ENCODE measurements around the gene CDHR2. TPM values are rescaled to one million over a fixed set of nuclear protein-coding genes. Genes with fewer than 3 reads are reported as not detected.
"Not testable (repeated sequence)": the region's sequence is repeated elsewhere in the genome, so short reads cannot be mapped to it uniquely, and the experiment has no call there.

CDHR2 gene
- total RNA-seq, 2 experiments from 2014 or later: 1.3 to 2.4 TPM

GRCh38 chr5:176545737-176546509 lies 3.2 kb upstream of the CDHR2 start:
- no peak for DNase-seq
- Mint-ChIP-seq H3K9me3 (no peaks in the 10 kb centered on the region), H3K27ac (no peak overlapping the region), H3K4me1 (peaks cover 43% of the 10 kb centered on the region), H3K27me3 (no peaks in the 10 kb centered on the region), H3K36me3 (ENCODE audit: low read depth) (peaks cover 10% of the 10 kb centered on the region), H3K4me3 (no peak overlapping the region)
- POLR2A ChIA-PET: no interaction called here
- CTCF ChIA-PET: interaction anchor here (3.8 kb wide), 1 partner anchor 98 kb away, joined by 17 read pairs; the partner anchor contains the start of gene FAF2

- ChIA-PET CTCF (interaction anchor here (0.7 to 1.3 kb wide), 3 partner anchors 9 to 72 kb away, joined by 3 to 6 read pairs (median 5); no protein-coding TSS in a partner anchor), POLR2A (no interaction called here)
- H3K4me1 Mint-ChIP-seq: peaks cover 28% of the 10 kb centered on the region
- no peaks in the 10 kb centered on the region for H3K9me3 Mint-ChIP-seq
- peak overlapping the region; percentile 57 for H3K27ac Mint-ChIP-seq
- H3K4me3 Mint-ChIP-seq: no peak overlapping the region
- H3K36me3 Mint-ChIP-seq (ENCODE audit: low read depth): peaks cover 6% of the 10 kb centered on the region
- H3K27me3 Mint-ChIP-seq: no peaks in the 10 kb centered on the region
- DNase-seq: no peak
Observed at GRCh38 chr5:176547802-176548201, 1.3 kb upstream of the CDHR2 start.

- CTCF ChIA-PET: interaction anchor here (1.0 to 1.6 kb wide), 3 partner anchors 12 to 133 kb away, joined by 3 read pairs; partner anchors contain the start of gene CLTB
- H3K4me1 Mint-ChIP-seq: peaks cover 36% of the 10 kb centered on the region
- H3K36me3 Mint-ChIP-seq (ENCODE audit: low read depth): peaks cover 2% of the 10 kb centered on the region
- DNase-seq: no peak
- H3K27ac Mint-ChIP-seq: no peak overlapping the region
- POLR2A ChIA-PET: no interaction called here
- H3K4me3 Mint-ChIP-seq: no peak overlapping the region
- no peaks in the 10 kb centered on the region for H3K27me3 Mint-ChIP-seq
- H3K9me3 Mint-ChIP-seq: no peaks in the 10 kb centered on the region
Observed at GRCh38 chr5:176549871-176550270, 729 bp downstream of the CDHR2 start.

- Mint-ChIP-seq H3K36me3 (ENCODE audit: low read depth) (no peaks in the 10 kb centered on the region), H3K4me3 (no peak overlapping the region), H3K4me1 (peaks cover 36% of the 10 kb centered on the region), H3K27ac (no peak overlapping the region), H3K9me3 (no peaks in the 10 kb centered on the region), H3K27me3 (no peaks in the 10 kb centered on the region)
- ChIA-PET POLR2A (no interaction called here), CTCF (interaction anchor here (1.0 to 1.6 kb wide), 3 partner anchors 12 to 134 kb away, joined by 3 read pairs; partner anchors contain the start of gene CLTB)
- no peak for DNase-seq
Observed at GRCh38 chr5:176550275-176550831, 1.2 kb downstream of the CDHR2 start.

- H3K27ac Mint-ChIP-seq; H3K36me3 Mint-ChIP-seq (ENCODE audit: low read depth); H3K9me3 Mint-ChIP-seq; POLR2A ChIA-PET; DNase-seq; H3K27me3 Mint-ChIP-seq: not testable (repeated sequence)
- Mint-ChIP-seq H3K4me3 (peak overlapping the region; percentile 16), H3K4me1 (peaks cover 39% of the 10 kb centered on the region)
- CTCF ChIA-PET: interaction anchor here (1.0 to 1.4 kb wide), 2 partner anchors 13 to 134 kb away, joined by 3 read pairs; partner anchors contain the start of gene CLTB
Observed at GRCh38 chr5:176550937-176551336, 1.8 kb downstream of the CDHR2 start.

- Mint-ChIP-seq H3K27me3 (no peaks in the 10 kb centered on the region), H3K4me1 (peaks cover 41% of the 10 kb centered on the region)
Observed at GRCh38 chr5:176552332-176552869, 3.3 kb downstream of the CDHR2 start.

GRCh38 chr5:176553260-176554085 lies 4.3 kb downstream of the CDHR2 start:
- Mint-ChIP-seq H3K27me3 (no peaks in the 10 kb centered on the region), H3K9me3 (no peaks in the 10 kb centered on the region), H3K27ac (no peak overlapping the region), H3K36me3 (ENCODE audit: low read depth) (no peaks in the 10 kb centered on the region), H3K4me3 (no peak overlapping the region), H3K4me1 (peaks cover 38% of the 10 kb centered on the region)
- ChIA-PET POLR2A (interaction anchor here (0.5 to 0.6 kb wide), 2 partner anchors 236 to 578 kb away, joined by 3 read pairs; no protein-coding TSS in a partner anchor), CTCF (interaction anchor here (0.6 to 2.1 kb wide), 4 partner anchors 10 to 1064 kb away, joined by 3 to 6 read pairs (median 4); partner anchors contain the start of gene RNF44)
- no peak for DNase-seq

More at GRCh38 chr5:176552332-176552869, 3.3 kb downstream of the CDHR2 start:
- no peak overlapping the region for H3K27ac Mint-ChIP-seq
- DNase-seq: no peak
- no peaks in the 10 kb centered on the region for H3K36me3 Mint-ChIP-seq (ENCODE audit: low read depth)
- ChIA-PET POLR2A (interaction anchor here (0.5 kb wide), 1 partner anchor 579 kb away, joined by 3 read pairs; no protein-coding TSS in a partner anchor), CTCF (interaction anchor here (0.6 to 1.3 kb wide), 2 partner anchors 9 to 110 kb away, joined by 3 to 6 read pairs; no protein-coding TSS in a partner anchor)
- no peak overlapping the region for H3K4me3 Mint-ChIP-seq
- no peaks in the 10 kb centered on the region for H3K9me3 Mint-ChIP-seq

DNA sequence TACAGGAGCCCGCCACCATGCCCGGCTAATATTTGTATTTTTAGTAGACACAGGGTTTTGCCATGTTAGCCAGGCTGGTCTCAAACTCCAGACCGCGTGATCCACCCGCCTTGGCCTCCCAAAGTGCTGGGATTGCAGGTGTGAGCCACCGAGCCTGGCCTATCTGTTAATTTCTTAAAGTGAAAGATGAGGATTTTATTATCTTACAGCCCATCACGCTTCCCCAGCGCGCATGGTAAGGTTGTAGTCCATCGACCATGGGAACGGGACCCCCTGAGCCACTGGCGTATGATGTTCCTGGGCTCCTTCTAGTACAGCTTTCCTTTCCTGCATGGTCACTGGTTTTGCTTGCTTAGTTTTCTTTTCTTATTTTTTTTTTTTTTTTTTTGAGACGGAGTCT lies 8.7 kb downstream of the CDHR2 start:
- POLR2A ChIA-PET: interaction anchor here (0.6 kb wide), 1 partner anchor 141 kb away, joined by 4 read pairs; no protein-coding TSS in a partner anchor

GRCh38 chr5:176559683-176560082 lies 10.5 kb downstream of the CDHR2 start:
- no peak overlapping the region for H3K4me3 Mint-ChIP-seq
- no peak overlapping the region for H3K27ac Mint-ChIP-seq
- peaks cover 34% of the 10 kb centered on the region for H3K4me1 Mint-ChIP-seq
- no peaks in the 10 kb centered on the region for H3K9me3 Mint-ChIP-seq
- peak; percentile 45 for DNase-seq
- POLR2A ChIA-PET: no interaction called here
- H3K27me3 Mint-ChIP-seq: no peaks in the 10 kb centered on the region
- H3K36me3 Mint-ChIP-seq (ENCODE audit: low read depth): no peaks in the 10 kb centered on the region
- CTCF ChIA-PET: interaction anchor here (1.0 kb wide), 1 partner anchor 12 kb away, joined by 3 read pairs; no protein-coding TSS in a partner anchor

More for the DNA sequence above, 8.7 kb downstream of the CDHR2 start:
- no peaks in the 10 kb centered on the region for H3K27me3 Mint-ChIP-seq
- peaks cover 50% of the 10 kb centered on the region for H3K4me1 Mint-ChIP-seq
- CTCF ChIA-PET: interaction anchor here (0.9 to 1.5 kb wide), 3 partner anchors 14 to 39 kb away, joined by 3 to 4 read pairs (median 3); no protein-coding TSS in a partner anchor
- DNase-seq: no peak
- H3K27ac Mint-ChIP-seq: no peak overlapping the region
- H3K9me3 Mint-ChIP-seq: no peaks in the 10 kb centered on the region
- no peaks in the 10 kb centered on the region for H3K36me3 Mint-ChIP-seq (ENCODE audit: low read depth)
- no peak overlapping the region for H3K4me3 Mint-ChIP-seq

DNA sequence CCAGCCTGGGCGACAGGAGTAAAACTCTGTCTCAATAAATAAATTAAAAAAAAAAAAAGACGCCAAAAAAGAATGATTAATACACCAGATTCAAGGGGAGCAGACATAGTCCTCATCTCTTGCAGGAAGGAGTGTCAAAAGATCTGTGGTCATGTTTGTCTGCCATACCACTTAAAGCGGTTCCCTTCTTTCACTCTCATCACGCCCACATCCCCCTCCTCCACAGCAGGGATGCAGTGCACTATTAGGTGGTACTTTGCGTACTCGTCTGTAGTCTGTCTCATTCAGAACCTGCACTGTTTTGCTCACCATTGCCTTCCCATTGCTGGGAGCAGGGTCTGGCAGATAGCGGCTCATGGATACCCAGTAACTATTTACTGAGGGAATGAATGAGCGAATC lies 11.2 kb downstream of the CDHR2 start:
- Mint-ChIP-seq H3K27ac (no peak overlapping the region), H3K36me3 (ENCODE audit: low read depth) (no peaks in the 10 kb centered on the region), H3K4me3 (no peak overlapping the region), H3K9me3 (no peaks in the 10 kb centered on the region), H3K4me1 (peaks cover 28% of the 10 kb centered on the region), H3K27me3 (no peaks in the 10 kb centered on the region)
- POLR2A ChIA-PET: no interaction called here
- CTCF ChIA-PET: interaction anchor here (0.6 kb wide), 1 partner anchor 459 kb away, joined by 3 read pairs; no protein-coding TSS in a partner anchor
- no peak for DNase-seq

DNA sequence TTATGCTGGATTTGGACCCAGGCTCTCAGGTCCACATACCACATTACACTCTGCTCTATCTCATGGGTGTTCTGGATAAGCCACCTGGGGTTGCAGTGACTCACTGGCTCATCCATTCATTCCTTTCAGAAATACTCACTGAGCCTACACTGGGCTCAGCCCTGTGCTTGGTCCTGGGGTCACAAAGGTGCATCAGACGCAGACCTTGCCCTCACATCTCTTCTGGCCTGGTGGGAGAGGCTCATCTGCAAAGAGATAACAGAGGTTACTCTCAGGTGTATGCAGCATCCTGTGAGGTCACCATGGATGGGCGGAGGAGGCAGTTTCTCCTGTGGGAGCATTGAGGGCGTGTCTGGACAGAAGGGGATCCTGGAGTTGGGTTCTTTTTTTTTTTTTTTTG lies 12.1 kb downstream of the CDHR2 start:
- Mint-ChIP-seq H3K4me3 (no peak overlapping the region), H3K4me1 (peaks cover 20% of the 10 kb centered on the region), H3K36me3 (ENCODE audit: low read depth) (no peaks in the 10 kb centered on the region), H3K27me3 (no peaks in the 10 kb centered on the region), H3K27ac (peak overlapping the region; percentile 2), H3K9me3 (no peaks in the 10 kb centered on the region)
- POLR2A ChIA-PET: no interaction called here
- DNase-seq: no peak
- CTCF ChIA-PET: interaction anchor here (0.6 kb wide), 1 partner anchor 458 kb away, joined by 3 read pairs; no protein-coding TSS in a partner anchor

DNA sequence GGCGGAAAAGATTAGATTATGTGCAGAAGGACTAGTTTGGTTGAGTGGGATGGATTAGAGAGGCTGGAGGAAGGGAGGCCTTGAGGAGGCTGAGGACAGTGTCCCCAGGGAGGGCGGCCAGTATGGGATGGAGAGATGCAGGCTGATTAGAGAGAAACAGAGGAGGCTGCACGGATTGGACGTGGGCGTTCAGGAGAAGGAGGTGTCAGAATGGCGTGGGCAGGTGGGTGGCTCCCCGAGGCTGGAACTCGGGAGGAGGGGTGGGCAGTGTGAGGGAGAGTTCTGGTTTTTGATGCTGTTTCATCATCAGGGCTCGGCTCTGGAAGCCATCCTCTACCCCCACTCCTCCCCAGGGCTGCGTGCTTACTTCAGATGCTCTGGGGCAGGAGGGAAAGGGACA lies 13.0 kb downstream of the CDHR2 start:
- H3K27me3 Mint-ChIP-seq: no peaks in the 10 kb centered on the region
- no peak overlapping the region for H3K27ac Mint-ChIP-seq
- POLR2A ChIA-PET: no interaction called here
- CTCF ChIA-PET: interaction anchor here (0.6 kb wide), 2 partner anchors 349 to 499 kb away, joined by 3 read pairs; no protein-coding TSS in a partner anchor
- no peaks in the 10 kb centered on the region for H3K36me3 Mint-ChIP-seq (ENCODE audit: low read depth)
- DNase-seq: no peak
- peaks cover 17% of the 10 kb centered on the region for H3K4me1 Mint-ChIP-seq
- H3K4me3 Mint-ChIP-seq: no peak overlapping the region
- H3K9me3 Mint-ChIP-seq: no peaks in the 10 kb centered on the region

Measured in activated CD4-positive, alpha-beta T cell treated with anti-CD3 and anti-CD28 coated beads, Interleukin-2, amount 10 ng/mL, durations not matched to agents 7 days and 5 days (primary cell).